ENCODE results near the gene SLIT1.
A peak's percentile ranks its signal among the peaks of the same experiment; 100 is the strongest.

SLIT1 gene

DNA sequence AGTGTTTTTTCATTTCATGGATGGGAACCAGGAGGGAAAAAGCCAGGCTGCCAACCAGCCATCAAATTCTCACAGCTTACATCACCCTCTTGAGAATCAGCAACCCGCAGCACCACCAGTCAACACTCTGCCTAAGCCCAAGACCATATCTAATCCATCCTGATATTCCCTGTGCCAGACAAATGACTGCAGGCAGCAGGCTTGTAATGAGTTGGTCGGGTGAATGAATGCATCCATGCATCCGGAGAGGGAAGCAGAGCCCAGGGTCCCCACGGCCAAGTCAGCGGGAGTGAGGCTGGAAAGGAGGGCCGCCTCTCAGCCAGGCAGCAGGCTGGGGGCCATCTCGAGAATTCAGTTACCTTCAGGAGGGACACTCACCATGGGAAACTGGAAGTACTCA is 46.9 kb downstream of the SLIT1 start:
- H3K4me3 ChIP-seq (ENCODE audit: low read length), result no peak overlapping the region
- no peak for DNase-seq (ENCODE audit: low read depth)
- TF ChIP-seq, protein P1, sequence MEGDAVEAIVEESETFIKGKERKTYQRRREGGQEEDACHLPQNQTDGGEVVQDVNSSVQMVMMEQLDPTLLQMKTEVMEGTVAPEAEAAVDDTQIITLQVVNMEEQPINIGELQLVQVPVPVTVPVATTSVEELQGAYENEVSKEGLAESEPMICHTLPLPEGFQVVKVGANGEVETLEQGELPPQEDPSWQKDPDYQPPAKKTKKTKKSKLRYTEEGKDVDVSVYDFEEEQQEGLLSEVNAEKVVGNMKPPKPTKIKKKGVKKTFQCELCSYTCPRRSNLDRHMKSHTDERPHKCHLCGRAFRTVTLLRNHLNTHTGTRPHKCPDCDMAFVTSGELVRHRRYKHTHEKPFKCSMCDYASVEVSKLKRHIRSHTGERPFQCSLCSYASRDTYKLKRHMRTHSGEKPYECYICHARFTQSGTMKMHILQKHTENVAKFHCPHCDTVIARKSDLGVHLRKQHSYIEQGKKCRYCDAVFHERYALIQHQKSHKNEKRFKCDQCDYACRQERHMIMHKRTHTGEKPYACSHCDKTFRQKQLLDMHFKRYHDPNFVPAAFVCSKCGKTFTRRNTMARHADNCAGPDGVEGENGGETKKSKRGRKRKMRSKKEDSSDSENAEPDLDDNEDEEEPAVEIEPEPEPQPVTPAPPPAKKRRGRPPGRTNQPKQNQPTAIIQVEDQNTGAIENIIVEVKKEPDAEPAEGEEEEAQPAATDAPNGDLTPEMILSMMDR (IDR thresholded peaks at IDR 0.05; ENCODE audit: insufficient read depth, low read depth, low read length, missing control alignments), result no peak

GRCh38 chr10:97138174-97138573 is 47.6 kb downstream of the SLIT1 start:
- TF ChIP-seq, protein P1 (IDR thresholded peaks at IDR 0.05; ENCODE audit: insufficient read depth, low read depth, low read length, missing control alignments), result peak; percentile 13
- peak; percentile 4 for DNase-seq (ENCODE audit: low read depth)
- no peak overlapping the region for H3K4me3 ChIP-seq (ENCODE audit: low read length)

- no peak for DNase-seq (ENCODE audit: low read depth)
- TF ChIP-seq, protein P1 (IDR thresholded peaks at IDR 0.05; ENCODE audit: insufficient read depth, low read depth, low read length, missing control alignments), result no peak
- no peak overlapping the region for H3K4me3 ChIP-seq (ENCODE audit: low read length)
These were observed 49.0 kb downstream of the SLIT1 start for GRCh38 chr10:97136756-97137155.

GRCh38 chr10:97135464-97135863 is 50.3 kb downstream of the SLIT1 start:
- TF ChIP-seq, protein P1 (IDR thresholded peaks at IDR 0.05; ENCODE audit: insufficient read depth, low read depth, low read length, missing control alignments), result no peak
- no peak for DNase-seq (ENCODE audit: low read depth)

GRCh38 chr10:97134983-97135382 is 50.8 kb downstream of the SLIT1 start:
- TF ChIP-seq, protein P1 (IDR thresholded peaks at IDR 0.05; ENCODE audit: insufficient read depth, low read depth, low read length, missing control alignments), result no peak
- DNase-seq (ENCODE audit: low read depth), result no peak
- no peak overlapping the region for H3K4me3 ChIP-seq (ENCODE audit: low read length)

More at GRCh38 chr10:97135464-97135863, 50.3 kb downstream of the SLIT1 start:
- H3K4me3 ChIP-seq (ENCODE audit: low read length), result no peak overlapping the region

DNA sequence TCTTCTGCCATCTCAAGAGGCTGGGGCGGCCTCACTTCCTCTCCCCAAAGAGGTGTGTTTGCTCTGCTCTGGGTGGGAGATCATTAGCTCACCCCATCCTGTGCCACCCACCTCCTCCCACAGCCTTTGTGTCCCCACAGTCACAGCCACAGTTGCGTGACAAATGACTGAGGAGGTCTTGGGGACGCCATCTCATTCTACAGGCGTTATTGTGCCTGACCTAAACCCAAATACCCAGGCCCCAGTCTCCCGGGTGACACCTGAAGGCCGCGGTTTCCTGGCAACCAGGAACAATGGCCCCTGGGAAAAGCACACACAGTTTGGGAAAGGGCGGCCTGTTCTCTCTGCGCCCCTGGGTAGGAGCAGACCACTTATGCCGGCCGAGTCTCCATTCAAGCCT is 51.6 kb downstream of the SLIT1 start:
- TF ChIP-seq, protein P1 (IDR thresholded peaks at IDR 0.05; ENCODE audit: insufficient read depth, low read depth, low read length, missing control alignments), result no peak
- no peak for DNase-seq (ENCODE audit: low read depth)
- H3K4me3 ChIP-seq (ENCODE audit: low read length), result no peak overlapping the region

GRCh38 chr10:97132273-97132672 is 53.5 kb downstream of the SLIT1 start:
- TF ChIP-seq, protein P1 (IDR thresholded peaks at IDR 0.05; ENCODE audit: insufficient read depth, low read depth, low read length, missing control alignments), result no peak
- no peak for DNase-seq (ENCODE audit: low read depth)
- no peak overlapping the region for H3K4me3 ChIP-seq (ENCODE audit: low read length)

Data from epithelial cell of esophagus (primary cell).